ENCODE measurements around the gene PHETA1. TPM values are rescaled to one million over a fixed set of nuclear protein-coding genes. Genes with fewer than 3 reads are reported as not detected.

PHETA1 gene
- total and polyA plus RNA-seq, 2 of the 13 experiments (the other 11 are each of a cell fraction or from before 2014, with no cell fraction given), result 11.3 to 20.8 TPM

DNA sequence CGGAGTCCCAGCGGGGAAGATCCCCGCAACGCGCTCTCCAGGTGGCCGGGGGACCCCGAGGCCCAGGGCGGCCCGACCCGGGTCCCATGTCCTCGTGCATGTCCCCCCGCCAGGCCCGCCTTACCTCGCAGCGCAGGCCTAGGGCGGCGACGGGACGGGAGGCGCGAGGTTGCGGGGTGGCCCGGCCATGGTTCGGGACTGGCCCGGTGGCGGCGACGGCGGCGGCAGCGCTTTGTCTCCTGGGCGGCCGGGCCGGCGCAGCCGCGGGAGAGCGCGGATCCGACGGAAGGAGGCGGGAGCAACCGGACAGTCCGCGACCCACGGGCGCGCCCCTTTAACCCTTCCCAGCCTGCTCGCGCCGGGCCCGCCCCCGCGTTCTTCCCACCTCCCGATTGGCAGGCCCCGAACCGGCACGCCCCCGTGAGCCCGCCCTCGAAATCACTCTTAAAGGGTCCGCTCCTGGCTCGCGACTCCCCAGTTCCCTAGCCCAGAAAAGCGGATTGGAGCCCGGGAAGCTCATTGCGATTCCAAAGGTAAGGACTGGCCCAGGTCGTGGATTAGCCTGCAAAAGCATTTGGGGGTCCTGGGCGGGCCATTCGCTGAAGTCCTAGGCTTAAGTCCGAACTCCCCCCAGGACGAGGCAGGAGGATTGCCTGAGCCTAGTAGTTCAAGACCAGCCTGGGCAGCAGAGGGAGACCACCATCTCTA lies at the start of gene PHETA1 (continued):
- no peak for TF ChIP-seq ZNF12 (CRISPR knock-in tag; IDR thresholded peaks at IDR 0.05)
- TF ChIP-seq KDM2A (CRISPR knock-in tag; IDR thresholded peaks at IDR 0.05; ENCODE audit: borderline replicate concordance, low read depth), result peak; percentile 47; the same call in 1 of the 2 replicates
- TF ChIP-seq NRL (CRISPR knock-in tag; IDR thresholded peaks at IDR 0.05; ENCODE audit: borderline replicate concordance), result no peak
- TF ChIP-seq CHD4 (IDR thresholded peaks at IDR 0.05; ENCODE audit: borderline replicate concordance, low read length), result no peak
- no peak for TF ChIP-seq ZNF839 (CRISPR knock-in tag; IDR thresholded peaks at IDR 0.05; ENCODE audit: borderline replicate concordance)
- TF ChIP-seq PLRG1 (conservative IDR thresholded peaks at IDR 0.05), result no peak
- peak; percentile 44 for TF ChIP-seq ASH2L (IDR thresholded peaks at IDR 0.05; ENCODE audit: insufficient read length, low read depth, low read length)
- TF ChIP-seq KLF9 (CRISPR knock-in tag; IDR thresholded peaks at IDR 0.05; ENCODE audit: low read depth), result no peak
- TF ChIP-seq ZNF549 (CRISPR knock-in tag; IDR thresholded peaks at IDR 0.05), result no peak
- no peak for TF ChIP-seq HNF4G (IDR thresholded peaks at IDR 0.05; ENCODE audit: borderline replicate concordance, low read depth, low read length)
- TF ChIP-seq HNF4G (CRISPR knock-in tag; IDR thresholded peaks at IDR 0.05; ENCODE audit: borderline replicate concordance, low read depth), result no peak
- TF ChIP-seq ZNF367 (CRISPR knock-in tag; IDR thresholded peaks at IDR 0.05; ENCODE audit: borderline replicate concordance), result no peak
- TF ChIP-seq, protein P1, sequence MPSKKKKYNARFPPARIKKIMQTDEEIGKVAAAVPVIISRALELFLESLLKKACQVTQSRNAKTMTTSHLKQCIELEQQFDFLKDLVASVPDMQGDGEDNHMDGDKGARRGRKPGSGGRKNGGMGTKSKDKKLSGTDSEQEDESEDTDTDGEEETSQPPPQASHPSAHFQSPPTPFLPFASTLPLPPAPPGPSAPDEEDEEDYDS (CRISPR knock-in tag; IDR thresholded peaks at IDR 0.05), result peak; percentile 96
- TF ChIP-seq ELF3 (CRISPR knock-in tag; IDR thresholded peaks at IDR 0.05), result peak; percentile 49; the same call in 1 of the 2 replicates
- no peak for TF ChIP-seq ZMAT5 (CRISPR knock-in tag; IDR thresholded peaks at IDR 0.05; ENCODE audit: borderline replicate concordance, low read depth)
- TF ChIP-seq ZNF121 (CRISPR knock-in tag; IDR thresholded peaks at IDR 0.05), result no peak
- peak; percentile 83 for TF ChIP-seq SAP130 (CRISPR knock-in tag; IDR thresholded peaks at IDR 0.05; ENCODE audit: low read depth)
- TF ChIP-seq, protein P2, sequence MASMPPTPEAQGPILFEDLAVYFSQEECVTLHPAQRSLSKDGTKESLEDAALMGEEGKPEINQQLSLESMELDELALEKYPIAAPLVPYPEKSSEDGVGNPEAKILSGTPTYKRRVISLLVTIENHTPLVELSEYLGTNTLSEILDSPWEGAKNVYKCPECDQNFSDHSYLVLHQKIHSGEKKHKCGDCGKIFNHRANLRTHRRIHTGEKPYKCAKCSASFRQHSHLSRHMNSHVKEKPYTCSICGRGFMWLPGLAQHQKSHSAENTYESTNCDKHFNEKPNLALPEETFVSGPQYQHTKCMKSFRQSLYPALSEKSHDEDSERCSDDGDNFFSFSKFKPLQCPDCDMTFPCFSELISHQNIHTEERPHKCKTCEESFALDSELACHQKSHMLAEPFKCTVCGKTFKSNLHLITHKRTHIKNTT (CRISPR knock-in tag; IDR thresholded peaks at IDR 0.05), result no peak
- TF ChIP-seq, protein P3, sequence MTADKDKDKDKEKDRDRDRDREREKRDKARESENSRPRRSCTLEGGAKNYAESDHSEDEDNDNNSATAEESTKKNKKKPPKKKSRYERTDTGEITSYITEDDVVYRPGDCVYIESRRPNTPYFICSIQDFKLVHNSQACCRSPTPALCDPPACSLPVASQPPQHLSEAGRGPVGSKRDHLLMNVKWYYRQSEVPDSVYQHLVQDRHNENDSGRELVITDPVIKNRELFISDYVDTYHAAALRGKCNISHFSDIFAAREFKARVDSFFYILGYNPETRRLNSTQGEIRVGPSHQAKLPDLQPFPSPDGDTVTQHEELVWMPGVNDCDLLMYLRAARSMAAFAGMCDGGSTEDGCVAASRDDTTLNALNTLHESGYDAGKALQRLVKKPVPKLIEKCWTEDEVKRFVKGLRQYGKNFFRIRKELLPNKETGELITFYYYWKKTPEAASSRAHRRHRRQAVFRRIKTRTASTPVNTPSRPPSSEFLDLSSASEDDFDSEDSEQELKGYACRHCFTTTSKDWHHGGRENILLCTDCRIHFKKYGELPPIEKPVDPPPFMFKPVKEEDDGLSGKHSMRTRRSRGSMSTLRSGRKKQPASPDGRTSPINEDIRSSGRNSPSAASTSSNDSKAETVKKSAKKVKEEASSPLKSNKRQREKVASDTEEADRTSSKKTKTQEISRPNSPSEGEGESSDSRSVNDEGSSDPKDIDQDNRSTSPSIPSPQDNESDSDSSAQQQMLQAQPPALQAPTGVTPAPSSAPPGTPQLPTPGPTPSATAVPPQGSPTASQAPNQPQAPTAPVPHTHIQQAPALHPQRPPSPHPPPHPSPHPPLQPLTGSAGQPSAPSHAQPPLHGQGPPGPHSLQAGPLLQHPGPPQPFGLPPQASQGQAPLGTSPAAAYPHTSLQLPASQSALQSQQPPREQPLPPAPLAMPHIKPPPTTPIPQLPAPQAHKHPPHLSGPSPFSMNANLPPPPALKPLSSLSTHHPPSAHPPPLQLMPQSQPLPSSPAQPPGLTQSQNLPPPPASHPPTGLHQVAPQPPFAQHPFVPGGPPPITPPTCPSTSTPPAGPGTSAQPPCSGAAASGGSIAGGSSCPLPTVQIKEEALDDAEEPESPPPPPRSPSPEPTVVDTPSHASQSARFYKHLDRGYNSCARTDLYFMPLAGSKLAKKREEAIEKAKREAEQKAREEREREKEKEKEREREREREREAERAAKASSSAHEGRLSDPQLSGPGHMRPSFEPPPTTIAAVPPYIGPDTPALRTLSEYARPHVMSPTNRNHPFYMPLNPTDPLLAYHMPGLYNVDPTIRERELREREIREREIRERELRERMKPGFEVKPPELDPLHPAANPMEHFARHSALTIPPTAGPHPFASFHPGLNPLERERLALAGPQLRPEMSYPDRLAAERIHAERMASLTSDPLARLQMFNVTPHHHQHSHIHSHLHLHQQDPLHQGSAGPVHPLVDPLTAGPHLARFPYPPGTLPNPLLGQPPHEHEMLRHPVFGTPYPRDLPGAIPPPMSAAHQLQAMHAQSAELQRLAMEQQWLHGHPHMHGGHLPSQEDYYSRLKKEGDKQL (CRISPR knock-in tag; IDR thresholded peaks at IDR 0.05; ENCODE audit: low read depth), result no peak
- TF ChIP-seq, protein P4, sequence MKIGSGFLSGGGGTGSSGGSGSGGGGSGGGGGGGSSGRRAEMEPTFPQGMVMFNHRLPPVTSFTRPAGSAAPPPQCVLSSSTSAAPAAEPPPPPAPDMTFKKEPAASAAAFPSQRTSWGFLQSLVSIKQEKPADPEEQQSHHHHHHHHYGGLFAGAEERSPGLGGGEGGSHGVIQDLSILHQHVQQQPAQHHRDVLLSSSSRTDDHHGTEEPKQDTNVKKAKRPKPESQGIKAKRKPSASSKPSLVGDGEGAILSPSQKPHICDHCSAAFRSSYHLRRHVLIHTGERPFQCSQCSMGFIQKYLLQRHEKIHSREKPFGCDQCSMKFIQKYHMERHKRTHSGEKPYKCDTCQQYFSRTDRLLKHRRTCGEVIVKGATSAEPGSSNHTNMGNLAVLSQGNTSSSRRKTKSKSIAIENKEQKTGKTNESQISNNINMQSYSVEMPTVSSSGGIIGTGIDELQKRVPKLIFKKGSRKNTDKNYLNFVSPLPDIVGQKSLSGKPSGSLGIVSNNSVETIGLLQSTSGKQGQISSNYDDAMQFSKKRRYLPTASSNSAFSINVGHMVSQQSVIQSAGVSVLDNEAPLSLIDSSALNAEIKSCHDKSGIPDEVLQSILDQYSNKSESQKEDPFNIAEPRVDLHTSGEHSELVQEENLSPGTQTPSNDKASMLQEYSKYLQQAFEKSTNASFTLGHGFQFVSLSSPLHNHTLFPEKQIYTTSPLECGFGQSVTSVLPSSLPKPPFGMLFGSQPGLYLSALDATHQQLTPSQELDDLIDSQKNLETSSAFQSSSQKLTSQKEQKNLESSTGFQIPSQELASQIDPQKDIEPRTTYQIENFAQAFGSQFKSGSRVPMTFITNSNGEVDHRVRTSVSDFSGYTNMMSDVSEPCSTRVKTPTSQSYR (CRISPR knock-in tag; IDR thresholded peaks at IDR 0.05; ENCODE audit: borderline replicate concordance), result no peak
